OCI-LY1 (cell line): ENCODE results near the gene MAD1L1.

Experiments
- H2AFZ ChIP-seq: fragments of 200-600 bp; sonication (generic), shearing (Covaris generic); 2 replicates; pipeline ENCODE4 v1.6.0; 2014; ENCODE audit warnings: antibody characterized with exemption, mild to moderate bottlenecking, low read length
- H3F3A ChIP-seq: fragments of 200-600 bp; sonication (generic), shearing (Covaris generic); 2 replicates; pipeline ENCODE4 v1.6.0; 2014; ENCODE audit warnings: mild to moderate bottlenecking, antibody characterized with exemption, low read length, moderate library complexity; ENCODE audit not compliant: insufficient read depth
- H3K27ac ChIP-seq: fragments of 200-600 bp; sonication (generic); 2 replicates; pipeline ENCODE4 v1.5.1; 2014; ENCODE audit warnings: low read length, mixed run types, mild to moderate bottlenecking, low read depth; ENCODE audit not compliant: poor library complexity, severe bottlenecking
- H3K27me3 ChIP-seq: fragments of 200-600 bp; sonication (generic); 2 replicates; pipeline ENCODE4 v1.6.0; 2014; ENCODE audit warnings: antibody characterized with exemption, mild to moderate bottlenecking, low read length, moderate library complexity; ENCODE audit not compliant: insufficient read depth
- H3K36me3 ChIP-seq: fragments of 200-600 bp; sonication (generic); 2 replicates; pipeline ENCODE4 v1.6.1; 2014; ENCODE audit warnings: mild to moderate bottlenecking, antibody characterized with exemption, low read length, moderate library complexity, mixed read lengths; ENCODE audit not compliant: insufficient read depth
- H3K4me1 ChIP-seq: fragments of 200-600 bp; sonication (generic); 2 replicates; pipeline ENCODE4 v1.5.1; 2014; ENCODE audit warnings: mild to moderate bottlenecking, low read length, moderate library complexity; ENCODE audit not compliant: insufficient read depth, severe bottlenecking
- H3K4me2 ChIP-seq: fragments of 200-600 bp; sonication (generic), shearing (Covaris generic); 2 replicates; pipeline ENCODE4 v1.6.1; 2014; ENCODE audit warnings: low read length
- H3K4me3 ChIP-seq: fragments of 200-600 bp; sonication (generic); 2 replicates; pipeline ENCODE4 v1.5.1; 2014; ENCODE audit warnings: low read length, low read depth, mild to moderate bottlenecking, mixed read lengths; ENCODE audit not compliant: poor library complexity, severe bottlenecking
- H3K79me2 ChIP-seq: fragments of 200-600 bp; shearing (Covaris generic); 2 replicates; pipeline ENCODE4 v1.6.1; 2016; ENCODE audit warnings: mixed run types, low read length, mixed read lengths; ENCODE audit not compliant: insufficient read depth
- H3K9ac ChIP-seq: fragments of 200-600 bp; sonication (generic), shearing (Covaris generic); 2 replicates; pipeline ENCODE4 v1.6.1; 2014; ENCODE audit warnings: mild to moderate bottlenecking, low read length, mixed read lengths
- H3K9me2 ChIP-seq: fragments of 200-600 bp; sonication (generic), shearing (Covaris generic); 2 replicates; pipeline ENCODE4 v1.6.1; 2014; ENCODE audit warnings: low read depth, mild to moderate bottlenecking, low read length, mixed read lengths
- H3K9me3 ChIP-seq: fragments of 200-600 bp; shearing (Covaris generic); 2 replicates; pipeline ENCODE4 v1.6.1; 2014; ENCODE audit warnings: low read length, mixed read lengths
- H4K20me1 ChIP-seq: fragments of 200-600 bp; sonication (generic), shearing (Covaris generic); 2 replicates; pipeline ENCODE4 v1.6.0; 2016; ENCODE audit warnings: mild to moderate bottlenecking, low read length; ENCODE audit not compliant: insufficient read depth
- CTCF ChIP-seq: fragments of 200-600 bp; sonication (generic), shearing (Covaris generic); IDR thresholded peaks from 2 replicates; pipeline ENCODE4 v1.5.1; 2017; ENCODE audit warnings: mild to moderate bottlenecking, antibody characterized with exemption, low read length, moderate library complexity, mixed read lengths
- EZH2 ChIP-seq: fragments of 200-600 bp; sonication (generic), shearing (Covaris generic); IDR thresholded peaks from 2 replicates; pipeline ENCODE4 v1.8.0; 2017; ENCODE audit warnings: borderline replicate concordance, mixed run types, mild to moderate bottlenecking, antibody characterized with exemption, low read length, moderate library complexity, mixed read lengths

Gene MAD1L1

GRCh38 chr7:2098496-2098895 lies 134.2 kb downstream of the MAD1L1 start:
- H3F3A ChIP-seq: no peaks in the 10 kb centered on the region
- peak overlapping the region; percentile 67; the same call in 1 of the 2 replicates for H3K9ac ChIP-seq
- H3K27ac ChIP-seq: peak overlapping the region; percentile 95
- H3K9me3 ChIP-seq: no peaks in the 10 kb centered on the region
- peaks cover 3% of the 10 kb centered on the region; the same call in 1 of the 2 replicates for H3K36me3 ChIP-seq
- no peaks in the 10 kb centered on the region for H3K27me3 ChIP-seq
- H4K20me1 ChIP-seq: no peaks in the 10 kb centered on the region
- no peak for TF ChIP-seq CTCF
- TF ChIP-seq EZH2: no peak
- H3K4me2 ChIP-seq: peak overlapping the region; percentile 51
- H3K4me3 ChIP-seq: peak overlapping the region; percentile 31
- peaks cover 35% of the 10 kb centered on the region for H3K4me1 ChIP-seq
- no peaks in the 10 kb centered on the region for H3K9me2 ChIP-seq
- H2AFZ ChIP-seq: no peak overlapping the region
- no peaks in the 10 kb centered on the region for H3K79me2 ChIP-seq

- H3K9me2 ChIP-seq: no peaks in the 10 kb centered on the region
- no peak overlapping the region for H3K4me3 ChIP-seq
- no peaks in the 10 kb centered on the region for H3F3A ChIP-seq
- TF ChIP-seq CTCF: no peak
- TF ChIP-seq EZH2: no peak
- no peaks in the 10 kb centered on the region for H3K27me3 ChIP-seq
- no peaks in the 10 kb centered on the region for H4K20me1 ChIP-seq
- peaks cover 34% of the 10 kb centered on the region for H3K4me1 ChIP-seq
- peaks cover 6% of the 10 kb centered on the region; the same call in 1 of the 2 replicates for H3K36me3 ChIP-seq
- peak overlapping the region; percentile 51; the same call in 1 of the 2 replicates for H3K4me2 ChIP-seq
- H3K9ac ChIP-seq: no peak overlapping the region; the same call in 1 of the 2 replicates
- no peaks in the 10 kb centered on the region for H3K79me2 ChIP-seq
- H3K9me3 ChIP-seq: no peaks in the 10 kb centered on the region
- H3K27ac ChIP-seq: peak overlapping the region; percentile 95
- H2AFZ ChIP-seq: no peak overlapping the region
These were observed 134.7 kb downstream of the MAD1L1 start for GRCh38 chr7:2098056-2098455.

DNA sequence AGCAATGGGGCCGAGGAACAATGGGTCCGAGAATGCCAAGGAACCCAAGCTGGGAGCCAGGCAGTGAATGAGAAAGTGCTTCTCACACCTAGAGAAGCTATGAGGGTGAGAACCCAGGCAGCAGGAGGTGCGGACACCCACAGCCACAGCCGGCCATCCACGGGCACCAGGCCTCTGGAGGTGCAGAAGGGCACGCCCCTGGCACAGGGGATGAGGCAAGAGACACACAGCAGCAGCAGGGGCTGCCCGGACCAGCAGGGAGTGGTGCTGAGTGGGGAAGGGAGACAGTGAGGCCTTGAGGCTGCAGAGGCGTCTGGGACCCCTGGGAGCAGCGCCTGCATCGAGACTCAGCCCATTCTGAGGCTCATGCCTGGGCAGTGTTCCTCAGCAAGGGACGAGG lies 135.3 kb downstream of the MAD1L1 start:
- H4K20me1 ChIP-seq: no peaks in the 10 kb centered on the region
- H3K79me2 ChIP-seq: no peaks in the 10 kb centered on the region
- peaks cover 6% of the 10 kb centered on the region for H3K36me3 ChIP-seq
- H3K9me2 ChIP-seq: no peaks in the 10 kb centered on the region
- no peak overlapping the region for H3K4me3 ChIP-seq
- no peak overlapping the region for H3K9ac ChIP-seq
- no peaks in the 10 kb centered on the region for H3F3A ChIP-seq
- peaks cover 34% of the 10 kb centered on the region for H3K4me1 ChIP-seq
- H3K27ac ChIP-seq: no peak overlapping the region
- no peaks in the 10 kb centered on the region for H3K27me3 ChIP-seq
- TF ChIP-seq EZH2 (no peak), CTCF (no peak)
- H3K4me2 ChIP-seq: no peak overlapping the region
- no peaks in the 10 kb centered on the region for H3K9me3 ChIP-seq
- H2AFZ ChIP-seq: no peak overlapping the region
